OCI-LY7 (cell line): ENCODE data around the gene MOCS1.

ENCODE experiments used
- EZH2phosphoT487 ChIP-seq: fragments of 200-600 bp; sonication (generic); IDR thresholded peaks from 2 replicates; pipeline ENCODE4 v1.6.1; 2018; ENCODE audit warnings: low read depth, borderline replicate concordance, mild to moderate bottlenecking, mixed run types, antibody characterized with exemption, low read length, moderate library complexity, mixed read lengths
- TF ChIP-seq, protein P1 (sequence below): fragments of 200-600 bp; sonication (generic); conservative IDR thresholded peaks from 2 replicates; pipeline ENCODE4 v1.5.1; 2014; ENCODE audit warnings: mild to moderate bottlenecking, antibody characterized with exemption, low read length, moderate library complexity, mixed read lengths

DNA sequence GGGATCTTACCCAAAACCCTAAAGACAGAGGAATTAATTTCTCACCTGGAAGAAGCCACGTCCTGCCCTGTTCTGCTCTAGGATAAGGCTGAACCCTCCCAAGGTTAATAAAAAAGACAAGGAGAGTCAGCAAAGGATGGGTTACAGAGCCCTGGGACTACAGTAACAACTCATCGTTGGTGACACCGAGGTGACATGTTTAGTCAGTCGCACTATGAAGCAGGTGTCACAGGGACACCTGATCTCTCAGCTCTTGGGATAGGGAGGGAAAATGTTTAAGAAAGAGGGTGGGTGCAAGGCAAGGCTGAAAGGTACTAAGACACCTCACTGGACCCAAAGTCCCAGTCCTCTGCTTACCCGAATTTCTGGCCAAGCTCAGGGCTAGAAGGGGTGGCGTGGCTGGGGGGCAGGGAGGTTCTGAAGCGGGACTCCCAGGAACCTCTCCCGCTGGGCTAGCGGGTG, 562 bp downstream of the MOCS1 start:
- TF ChIP-seq, protein P1, sequence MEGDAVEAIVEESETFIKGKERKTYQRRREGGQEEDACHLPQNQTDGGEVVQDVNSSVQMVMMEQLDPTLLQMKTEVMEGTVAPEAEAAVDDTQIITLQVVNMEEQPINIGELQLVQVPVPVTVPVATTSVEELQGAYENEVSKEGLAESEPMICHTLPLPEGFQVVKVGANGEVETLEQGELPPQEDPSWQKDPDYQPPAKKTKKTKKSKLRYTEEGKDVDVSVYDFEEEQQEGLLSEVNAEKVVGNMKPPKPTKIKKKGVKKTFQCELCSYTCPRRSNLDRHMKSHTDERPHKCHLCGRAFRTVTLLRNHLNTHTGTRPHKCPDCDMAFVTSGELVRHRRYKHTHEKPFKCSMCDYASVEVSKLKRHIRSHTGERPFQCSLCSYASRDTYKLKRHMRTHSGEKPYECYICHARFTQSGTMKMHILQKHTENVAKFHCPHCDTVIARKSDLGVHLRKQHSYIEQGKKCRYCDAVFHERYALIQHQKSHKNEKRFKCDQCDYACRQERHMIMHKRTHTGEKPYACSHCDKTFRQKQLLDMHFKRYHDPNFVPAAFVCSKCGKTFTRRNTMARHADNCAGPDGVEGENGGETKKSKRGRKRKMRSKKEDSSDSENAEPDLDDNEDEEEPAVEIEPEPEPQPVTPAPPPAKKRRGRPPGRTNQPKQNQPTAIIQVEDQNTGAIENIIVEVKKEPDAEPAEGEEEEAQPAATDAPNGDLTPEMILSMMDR = no peak
- no peak for TF ChIP-seq EZH2phosphoT487
